Endodermal cell (in vitro differentiated cells): ENCODE data around the gene NOP53. TPM values are rescaled to one million over a fixed set of nuclear protein-coding genes. Genes with fewer than 3 reads are reported as not detected.
"Not testable (repeated sequence)": the region's sequence is repeated elsewhere in the genome, so short reads cannot be mapped to it uniquely, and the experiment has no call there.

Experiments
- DNase-seq: peaks from one replicate; pipeline ENCODE4 v3.0.0-alpha.2; 2017
- H3K27ac ChIP-seq: 2 replicates; pipeline ENCODE4 v1.5.1; 2013; ENCODE audit warnings: mild to moderate bottlenecking, low read depth, low read length, moderate library complexity
- H3K27me3 ChIP-seq: 2 replicates; pipeline ENCODE4 v1.6.1; 2013; ENCODE audit warnings: mild to moderate bottlenecking, low read length, moderate library complexity; ENCODE audit not compliant: insufficient read depth, control insufficient read depth, poor library complexity, severe bottlenecking
- H3K36me3 ChIP-seq: 2 replicates; pipeline ENCODE4 v1.7.0; 2013; ENCODE audit warnings: mild to moderate bottlenecking, low read length, moderate library complexity; ENCODE audit not compliant: control insufficient read depth, insufficient read depth
- H3K4me1 ChIP-seq: one replicate; pipeline ENCODE4 v1.7.0; 2013; ENCODE audit warnings: low read length; ENCODE audit not compliant: control insufficient read depth, insufficient read depth
- H3K4me3 ChIP-seq: 2 replicates; pipeline ENCODE4 v1.5.1; 2013; ENCODE audit warnings: mild to moderate bottlenecking, low read length, moderate library complexity
- H3K9ac ChIP-seq: 2 replicates; pipeline ENCODE4 v1.6.1; 2013; ENCODE audit warnings: mild to moderate bottlenecking, low read length, moderate library complexity; ENCODE audit not compliant: poor library complexity, severe bottlenecking; ENCODE audit errors: extremely low read depth
- H3K9me3 ChIP-seq: 2 replicates; pipeline ENCODE4 v1.6.1; 2013; ENCODE audit warnings: mild to moderate bottlenecking, low read length, moderate library complexity; ENCODE audit not compliant: control insufficient read depth
- H3K27ac Mint-ChIP-seq: 2 replicates; pipeline ENCODE4 v1.8.0; 2020; ENCODE audit warnings: mixed read lengths
- H3K27me3 Mint-ChIP-seq: 2 replicates; pipeline ENCODE4 v1.8.0; 2021; ENCODE audit warnings: mild to moderate bottlenecking, mixed read lengths; ENCODE audit not compliant: insufficient read depth
- H3K36me3 Mint-ChIP-seq: 2 replicates; pipeline ENCODE4 v1.8.0; 2020; ENCODE audit warnings: low read depth, mixed read lengths
- H3K4me1 Mint-ChIP-seq: 2 replicates; pipeline ENCODE4 v1.8.0; 2020; ENCODE audit warnings: mixed read lengths
- H3K4me3 Mint-ChIP-seq: 2 replicates; pipeline ENCODE4 v1.8.0; 2020; ENCODE audit warnings: mild to moderate bottlenecking, moderate library complexity, mixed read lengths
- H3K9me3 Mint-ChIP-seq: 2 replicates; pipeline ENCODE4 v1.8.0; 2020; ENCODE audit warnings: mild to moderate bottlenecking, mixed read lengths
- CTCF ChIP-seq: fragments of 200-600 bp; sonication (generic); conservative IDR thresholded peaks from 2 replicates; pipeline ENCODE4 v1.5.0; 2021; ENCODE audit warnings: antibody characterized with exemption, mild to moderate bottlenecking
- WGBS, 2 experiments: methylation state at CpG; one replicate each; pipeline versions ENCODE4 v1.1.5 to v1.1.7; 2013; ENCODE audit warnings: missing lambda C conversion rate in 2 of 2, mixed read lengths in 1 of 2; ENCODE audit not compliant: insufficient coverage in 1 of 2, insufficient read length in 1 of 2; 5-methylcytosine and 5-hydroxymethylcytosine counted together
- total RNA-seq, 2 donors: library from RNA; stranded (reverse); fragmentation: NEBNext Ultra II Directional in 1 of 2; extraction: Animal tissue kit (Norgen Biotek cat#: 25700) in 1 of 2; gene quantifications; 2 replicates in 1 of 2; 3 replicates in 1 of 2; pipeline ENCODE4 v1.2.1, GENCODE V29; 2021

NOP53 gene
- total RNA-seq, 2 donors from 2014 or later, result 190 to 258 TPM

- no peak overlapping the region for H3K4me3 Mint-ChIP-seq
- no peaks in the 10 kb centered on the region for H3K27me3 ChIP-seq
- DNase-seq, result no peak
- H3K4me1 Mint-ChIP-seq, result peaks cover 5% of the 10 kb centered on the region
- H3K4me1 ChIP-seq, result no peaks in the 10 kb centered on the region
- H3K4me3 ChIP-seq, result no peak overlapping the region
- no peak overlapping the region for H3K27ac Mint-ChIP-seq
- peaks cover 3% of the 10 kb centered on the region for H3K36me3 Mint-ChIP-seq
- H3K9me3 ChIP-seq, result peaks cover 5% of the 10 kb centered on the region
- H3K36me3 ChIP-seq, result no peaks in the 10 kb centered on the region
- TF ChIP-seq CTCF, result no peak
- H3K9ac ChIP-seq, result no peak overlapping the region
- 89 to 93% methylated on average over 3 to 4 of the region's 4 CpGs for WGBS, 2 experiments
- no peak overlapping the region for H3K27ac ChIP-seq
- H3K27me3 Mint-ChIP-seq, result peaks cover 2% of the 10 kb centered on the region
- peaks cover 6% of the 10 kb centered on the region for H3K9me3 Mint-ChIP-seq
These were observed 55.9 kb downstream of the NOP53 start for GRCh38 chr19:47801270-47801669.

- Histone ChIP-seq H3K36me3 (no peaks in the 10 kb centered on the region), H3K4me3 (no peak overlapping the region), H3K9me3 (peaks cover 5% of the 10 kb centered on the region), H3K27me3 (no peaks in the 10 kb centered on the region), H3K27ac (no peak overlapping the region), H3K4me1 (no peaks in the 10 kb centered on the region), H3K9ac (no peak overlapping the region)
- Mint-ChIP-seq H3K4me3 (no peak overlapping the region), H3K36me3 (peaks cover 3% of the 10 kb centered on the region), H3K27me3 (peaks cover 2% of the 10 kb centered on the region), H3K4me1 (peaks cover 5% of the 10 kb centered on the region), H3K27ac (no peak overlapping the region), H3K9me3 (peaks cover 6% of the 10 kb centered on the region)
- DNase-seq, result no peak
- no peak for TF ChIP-seq CTCF
- WGBS, 2 experiments, result 90 to 100% methylated on average over 2 to 11 of the region's 25 CpGs
These were observed 57.2 kb downstream of the NOP53 start for GRCh38 chr19:47802521-47803043.

- not testable (repeated sequence) for H3K9me3 ChIP-seq, H3K4me3 ChIP-seq
These were observed 57.8 kb downstream of the NOP53 start for GRCh38 chr19:47803148-47803547.

GRCh38 chr19:47803671-47804070 is 58.3 kb downstream of the NOP53 start:
- not testable (repeated sequence) for H3K4me3 ChIP-seq, H3K36me3 ChIP-seq, H3K9ac ChIP-seq, H3K27me3 ChIP-seq, H3K36me3 Mint-ChIP-seq, H3K9me3 ChIP-seq, H3K27ac Mint-ChIP-seq, H3K9me3 Mint-ChIP-seq, H3K4me1 ChIP-seq, H3K27ac ChIP-seq, H3K4me3 Mint-ChIP-seq, H3K27me3 Mint-ChIP-seq, H3K4me1 Mint-ChIP-seq, DNase-seq
- WGBS, 2 experiments, result 98% methylated on average over 8 of the region's 12 CpGs; no CpG with 5 or more reads in 1 of the 2 experiments

More at GRCh38 chr19:47803148-47803547, 57.8 kb downstream of the NOP53 start:
- not testable (repeated sequence) for H3K27ac ChIP-seq, H3K4me1 ChIP-seq, H3K4me1 Mint-ChIP-seq, H3K27me3 Mint-ChIP-seq, H3K4me3 Mint-ChIP-seq, H3K36me3 ChIP-seq, H3K9me3 Mint-ChIP-seq, DNase-seq, H3K27me3 ChIP-seq, H3K36me3 Mint-ChIP-seq, H3K27ac Mint-ChIP-seq, H3K9ac ChIP-seq
- 94 to 96% methylated on average over 4 to 7 of the region's 21 CpGs for WGBS, 2 experiments

GRCh38 chr19:47804451-47804850 is 59.1 kb downstream of the NOP53 start, which contains the start of gene TPRX1:
Gene TPRX1 (minus strand): TSS chr19:47804551. CDS start chr19:47804539, 12 bp downstream.
- H3K27me3 ChIP-seq, H3K4me1 Mint-ChIP-seq, H3K4me3 Mint-ChIP-seq, H3K4me3 ChIP-seq, H3K9me3 Mint-ChIP-seq, DNase-seq, H3K27me3 Mint-ChIP-seq, H3K27ac Mint-ChIP-seq, H3K9me3 ChIP-seq, H3K4me1 ChIP-seq, H3K36me3 ChIP-seq, H3K36me3 Mint-ChIP-seq, H3K9ac ChIP-seq, H3K27ac ChIP-seq: not testable (repeated sequence)
- 93 to 99% methylated on average over 2 to 5 of the region's 5 CpGs for WGBS, 2 experiments
